SW 1271 (cell line): ENCODE data around the gene CARF.
"Not testable (repeated sequence)": the region's sequence is repeated elsewhere in the genome, so short reads cannot be mapped to it uniquely, and the experiment has no call there.

Source experiments
- DNase-seq, 2 experiments: peaks; one replicate each; lab custom pipeline; 2025; lab: John Stamatoyannopoulos, UW

CARF gene

DNA sequence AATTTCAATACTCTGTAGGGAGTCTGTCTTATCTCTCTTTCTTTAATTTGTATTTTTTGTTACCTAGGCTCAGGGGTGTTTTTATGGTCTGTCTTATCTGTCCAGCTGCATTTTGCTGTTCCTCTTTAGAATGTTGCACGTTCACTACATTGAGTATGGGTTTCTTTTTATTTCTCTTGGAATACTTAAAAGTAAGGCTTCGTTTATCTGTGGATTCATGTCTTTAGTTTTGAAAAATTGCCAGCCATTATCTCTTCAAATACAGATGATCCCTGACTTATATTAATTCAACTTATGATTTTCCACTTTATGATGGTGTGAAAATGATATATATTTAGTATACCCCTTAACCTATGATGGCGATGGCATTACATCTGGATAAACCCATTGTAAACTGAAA lies 26.9 kb downstream of the CARF start:
- no peak for DNase-seq

DNA sequence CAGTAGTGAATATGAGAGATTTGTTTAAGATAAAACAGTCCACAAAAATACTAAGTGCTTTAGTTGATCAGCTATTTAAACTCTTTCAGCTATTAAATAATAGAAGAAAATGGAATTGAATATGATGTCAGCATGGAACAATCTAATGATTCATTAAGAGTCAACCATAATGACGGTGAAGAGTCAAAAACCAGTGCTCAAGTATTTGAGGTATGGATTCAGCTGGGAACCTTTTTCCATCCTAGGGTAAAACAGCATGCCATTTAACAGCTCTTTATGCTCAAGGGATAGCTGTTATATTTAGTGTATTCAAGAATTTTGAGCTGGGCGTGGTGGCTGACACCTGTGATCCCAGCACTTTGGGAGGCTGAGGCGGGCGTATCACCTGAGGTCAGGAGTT lies 29.7 kb downstream of the CARF start:
- DNase-seq: no peak

DNA sequence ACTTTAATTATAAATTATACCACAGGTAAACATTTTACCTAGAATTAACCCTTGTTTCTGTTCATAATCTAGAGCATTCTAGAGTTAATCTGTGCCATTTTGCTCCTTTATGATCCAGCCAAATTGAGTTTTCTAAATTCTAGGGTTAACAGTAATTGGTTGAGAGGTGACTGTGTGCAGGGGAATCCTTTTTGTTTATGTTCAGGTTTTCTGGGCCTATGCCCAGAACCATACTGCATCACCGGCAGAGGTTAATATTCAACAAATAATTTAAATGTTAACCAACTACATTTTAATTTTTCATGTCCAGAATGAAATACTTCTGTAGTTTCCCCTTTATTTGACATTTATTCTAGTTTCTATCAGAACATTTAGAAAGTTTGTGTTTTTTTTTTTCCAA lies 32.3 kb downstream of the CARF start:
- DNase-seq: no peak

DNA sequence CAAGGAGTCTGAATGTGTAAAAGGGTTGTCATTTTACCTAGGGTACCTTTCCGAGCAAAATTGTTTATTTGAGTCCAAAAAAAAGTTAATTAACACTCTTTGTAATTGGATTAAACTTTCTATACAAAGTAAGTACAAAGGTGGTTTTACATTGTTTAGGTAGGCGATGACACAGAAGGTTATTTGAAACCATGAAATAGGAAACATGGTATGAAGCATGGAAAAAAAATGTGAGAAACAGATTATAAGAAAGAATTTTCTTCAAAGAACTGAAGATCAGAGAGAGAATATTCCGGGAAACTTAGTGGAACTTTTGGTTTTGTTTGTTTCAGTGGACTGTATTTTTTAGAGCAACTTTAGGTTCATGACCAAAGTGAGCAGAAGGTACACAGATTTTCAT lies 32.7 kb downstream of the CARF start:
- no peak for DNase-seq

DNA sequence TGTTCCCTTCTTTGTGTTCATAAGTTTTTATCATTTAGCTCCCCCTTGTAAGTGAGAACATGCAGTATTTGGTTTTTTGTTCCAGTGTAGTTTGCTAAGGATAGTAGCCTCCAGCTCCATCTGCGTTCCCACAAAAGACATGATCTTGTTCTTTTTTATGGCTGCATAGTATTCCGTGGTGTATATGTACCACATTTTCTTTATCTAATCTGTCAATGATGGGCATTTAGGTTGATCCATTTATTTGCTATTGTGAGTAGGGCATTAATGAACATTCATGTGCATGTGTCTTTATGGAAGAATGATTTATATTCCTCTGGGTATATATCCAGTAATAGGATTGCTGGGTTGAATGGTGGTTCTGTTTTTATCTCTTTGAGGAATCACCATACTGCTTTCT lies 33.4 kb downstream of the CARF start:
- DNase-seq: no peak

DNA sequence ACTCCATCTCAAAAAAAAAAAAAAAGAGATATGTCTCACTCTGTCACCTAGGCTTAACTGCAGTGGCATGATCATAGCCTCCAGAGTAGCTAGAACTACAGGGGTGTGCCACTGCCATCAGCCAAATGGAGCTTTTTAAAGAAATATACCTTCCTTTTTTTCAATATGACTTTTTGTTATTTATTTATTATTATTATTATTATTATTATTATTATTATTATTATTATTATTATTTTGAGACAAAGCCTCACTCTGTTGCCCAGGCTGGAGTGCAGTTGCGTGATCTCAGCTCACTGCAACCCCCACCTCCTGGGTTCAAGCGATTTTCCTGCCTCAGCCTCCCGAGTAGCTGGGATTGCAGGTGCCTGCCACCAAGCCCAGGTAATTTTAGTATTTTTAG lies 37.3 kb downstream of the CARF start:
- DNase-seq: not testable (repeated sequence)

DNA sequence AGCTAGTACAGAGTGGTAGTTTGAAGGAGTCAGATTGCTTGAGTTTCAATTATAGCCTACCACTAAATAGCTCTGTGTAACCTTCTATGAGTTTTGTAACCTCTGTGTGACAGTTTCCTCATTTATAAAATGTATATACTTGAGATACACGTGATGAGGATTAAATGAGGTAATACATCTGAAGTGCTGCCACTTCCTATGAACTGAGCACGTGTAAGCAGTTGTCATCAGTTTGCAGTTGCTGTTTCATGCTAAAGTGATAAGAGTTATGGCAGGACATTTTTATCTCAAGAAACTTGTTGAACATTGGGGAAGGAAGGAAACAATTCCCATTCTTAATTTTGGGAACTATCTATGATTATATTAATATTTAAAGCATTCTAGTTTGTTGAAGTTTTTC lies 38.5 kb downstream of the CARF start:
- no peak for DNase-seq

DNA sequence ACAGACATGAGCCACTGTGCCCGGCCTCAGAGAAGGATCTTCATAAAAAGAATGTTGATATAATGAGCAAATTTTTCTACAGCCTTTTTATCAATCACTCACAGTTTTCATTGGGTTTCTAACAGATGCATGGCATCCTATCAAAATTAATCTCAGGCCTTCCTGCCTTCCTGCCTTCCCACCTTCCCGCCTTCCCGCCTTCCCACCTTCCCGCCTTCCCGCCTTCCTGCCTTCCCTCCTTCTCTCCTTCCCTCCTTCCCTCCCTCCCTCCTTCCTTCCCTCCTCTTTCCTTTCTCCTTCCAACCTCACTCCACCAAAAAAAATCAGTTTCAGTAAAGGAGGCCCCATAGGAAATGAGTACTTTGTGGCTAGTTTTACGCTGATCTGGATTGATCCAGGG lies 48.4 kb downstream of the CARF start:
- no peak for DNase-seq

DNA sequence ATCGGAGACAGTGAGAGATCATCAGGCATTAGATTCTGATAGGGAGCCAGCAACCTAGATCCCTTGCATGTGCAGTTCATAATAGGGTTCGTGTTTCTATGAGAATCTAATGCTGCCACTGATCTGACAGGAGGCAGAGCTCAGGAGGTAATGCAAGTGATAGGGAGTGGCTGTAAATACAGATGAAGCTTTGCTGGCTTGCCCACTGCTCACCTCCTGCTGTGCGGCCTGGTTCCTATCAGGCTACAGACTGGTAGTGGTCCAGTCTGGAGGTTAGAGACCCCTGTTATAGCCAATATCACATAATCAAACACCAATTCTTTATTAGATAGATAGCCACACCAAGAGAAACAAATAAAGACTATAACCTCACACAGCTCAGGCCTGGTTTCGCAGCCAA lies 51.6 kb downstream of the CARF start:
- DNase-seq: no peak

DNA sequence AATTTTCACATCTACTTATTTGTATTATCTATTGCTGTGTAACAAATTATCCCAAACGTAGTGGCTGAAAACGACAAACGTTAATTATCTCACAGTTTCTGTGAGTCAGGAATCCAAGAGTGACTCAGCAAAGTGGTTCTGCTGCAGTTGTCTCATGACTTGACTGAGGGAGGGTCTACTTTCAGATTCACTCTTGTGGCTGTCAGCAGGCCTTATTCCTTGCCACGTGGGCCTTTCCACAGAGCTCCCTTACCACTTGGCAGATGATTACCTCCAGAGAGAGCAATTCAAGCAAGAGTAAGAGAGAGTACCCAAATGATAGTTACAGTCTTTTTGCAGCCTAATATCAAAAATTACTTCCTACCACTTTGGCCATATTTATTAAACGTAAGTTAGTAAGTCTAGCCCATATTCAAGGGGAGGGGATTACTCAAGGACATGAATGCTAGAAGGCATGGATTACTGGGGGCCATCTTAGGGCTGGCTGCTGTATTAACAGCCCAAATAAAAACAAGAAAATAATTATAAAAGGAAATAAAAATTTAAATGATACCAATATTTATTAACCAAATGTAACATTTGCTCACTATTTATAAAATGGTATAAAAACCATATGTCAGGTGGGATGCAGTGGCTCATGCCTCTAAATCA lies 53.9 kb downstream of the CARF start:
- DNase-seq: no peak

DNA sequence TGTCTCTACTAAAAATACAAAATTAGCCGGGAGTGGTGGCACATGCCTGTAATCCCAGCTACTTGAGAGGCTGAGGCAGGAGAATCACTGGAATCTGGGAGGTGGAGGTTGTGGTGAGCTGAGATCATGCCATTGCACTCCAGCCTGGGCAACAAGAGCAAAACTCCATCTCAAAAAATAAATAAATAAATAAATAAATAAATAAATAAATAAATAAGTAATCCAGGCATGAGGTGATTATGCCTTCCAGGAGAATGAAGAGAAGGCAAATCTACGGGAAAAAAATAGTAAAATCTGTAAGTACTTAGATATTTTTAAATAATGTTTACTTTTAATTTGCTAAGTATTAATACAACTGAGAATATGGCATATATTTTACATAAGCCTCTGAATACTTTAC lies 57.3 kb downstream of the CARF start:
- DNase-seq: not testable (repeated sequence)

DNA sequence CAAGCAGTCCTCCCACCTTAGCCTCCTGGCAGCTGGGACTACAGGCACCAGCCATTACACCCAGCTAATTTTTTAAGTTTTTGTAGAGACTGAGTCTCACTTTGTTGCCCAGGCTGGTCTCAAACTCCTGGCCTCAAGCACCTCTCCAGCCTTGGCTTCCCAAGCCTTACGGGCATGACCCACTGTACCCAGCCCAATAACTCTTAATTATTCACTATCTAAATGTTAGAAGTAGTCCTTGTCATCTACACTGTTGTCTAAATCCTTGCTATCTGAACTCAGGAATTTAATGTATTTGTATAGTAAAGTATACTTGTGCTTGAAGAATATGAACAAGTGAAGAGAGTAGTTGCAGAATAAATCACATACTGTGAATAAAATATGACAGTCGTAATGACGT lies 64.7 kb downstream of the CARF start:
- no peak for DNase-seq

DNA sequence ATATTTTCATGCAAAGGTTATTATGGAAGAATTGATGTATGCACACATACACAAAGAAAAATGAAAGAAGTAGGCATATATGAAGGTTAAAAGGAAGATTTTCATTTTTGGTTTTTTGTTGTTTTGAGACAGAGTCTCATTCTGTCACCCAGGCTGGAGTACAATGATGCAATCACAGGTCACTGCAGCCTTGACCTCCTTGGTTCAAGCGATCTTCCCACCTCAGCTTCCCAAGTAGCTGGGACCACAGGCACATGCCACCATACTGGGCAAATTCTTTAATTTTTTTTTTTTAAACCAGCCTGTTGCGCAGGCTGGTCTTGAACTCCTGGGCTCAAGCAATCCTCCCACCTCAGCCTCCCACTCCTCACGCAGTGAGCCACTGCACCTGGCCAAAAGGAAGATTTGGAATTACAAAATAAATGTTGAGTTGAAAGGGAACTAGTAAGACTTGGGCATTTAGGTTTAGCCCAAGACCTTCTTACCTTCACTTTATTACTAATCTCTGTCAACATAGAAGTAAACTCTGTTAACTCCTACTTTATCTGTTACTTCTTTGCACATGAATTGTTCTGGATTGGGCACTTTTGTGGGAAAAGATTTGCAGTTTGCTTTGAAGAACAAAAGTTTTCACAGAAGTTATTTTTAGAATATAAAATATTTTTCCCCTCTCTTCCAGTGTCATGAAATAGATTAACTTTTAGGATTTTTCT lies 70.9 kb downstream of the CARF start:
- no peak for DNase-seq

DNA sequence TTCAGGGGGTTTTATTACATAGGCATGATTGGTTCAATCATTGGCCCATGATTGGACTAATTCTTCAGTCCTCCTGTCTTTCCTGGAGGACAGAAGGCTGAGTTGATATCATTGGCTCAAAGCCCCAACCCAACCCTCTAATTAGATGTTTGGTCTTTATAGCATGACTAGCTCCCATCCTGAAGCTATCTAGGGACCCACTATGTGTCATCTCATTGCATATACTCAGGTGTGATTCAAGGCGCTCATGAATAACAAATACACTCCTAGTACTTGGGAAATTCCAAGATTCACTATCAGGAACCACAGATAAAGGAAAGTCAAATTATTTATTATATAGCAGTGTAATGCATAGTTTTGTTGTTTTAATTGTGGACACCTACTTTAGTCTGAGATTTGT lies 77.7 kb downstream of the CARF start:
- no peak for DNase-seq

DNA sequence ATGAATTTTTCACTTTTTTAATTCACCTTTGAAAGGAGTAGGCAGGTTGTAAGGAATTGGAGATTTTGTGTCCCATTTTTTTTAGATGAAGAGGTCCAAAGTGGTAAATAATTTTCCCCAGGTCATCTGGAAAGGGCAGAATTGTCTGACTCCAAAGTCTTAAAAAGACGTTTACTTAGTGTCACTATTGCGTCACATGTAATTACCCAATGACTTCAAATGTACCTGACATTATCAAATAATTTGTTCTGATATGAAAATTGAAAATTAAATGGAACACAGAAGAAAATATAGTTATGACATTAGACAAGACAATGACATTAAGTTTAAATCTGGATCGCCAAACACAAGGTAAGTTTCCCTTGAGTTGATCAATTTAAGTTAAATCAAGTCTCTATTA lies 78.4 kb downstream of the CARF start:
- no peak for DNase-seq

DNA sequence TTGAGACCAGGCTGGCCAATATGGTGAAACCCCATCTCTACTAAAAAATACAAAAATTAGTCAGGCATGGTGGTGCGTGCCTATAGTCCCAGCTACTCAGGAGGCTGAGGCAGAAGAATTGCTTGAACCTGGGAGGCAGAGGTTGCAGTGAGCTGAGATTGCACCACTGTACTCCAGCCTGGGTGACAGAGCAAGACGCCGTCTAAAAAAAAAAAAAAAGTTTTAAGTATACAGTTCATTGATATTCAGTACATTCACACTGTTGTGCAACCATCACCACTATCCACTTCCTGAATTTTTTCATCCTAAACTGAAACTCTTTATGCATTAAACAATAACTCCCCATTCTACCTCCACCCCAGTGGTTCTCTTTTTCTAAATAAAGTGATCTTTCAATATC lies 85.0 kb downstream of the CARF start:
- not testable (repeated sequence) for DNase-seq

DNA sequence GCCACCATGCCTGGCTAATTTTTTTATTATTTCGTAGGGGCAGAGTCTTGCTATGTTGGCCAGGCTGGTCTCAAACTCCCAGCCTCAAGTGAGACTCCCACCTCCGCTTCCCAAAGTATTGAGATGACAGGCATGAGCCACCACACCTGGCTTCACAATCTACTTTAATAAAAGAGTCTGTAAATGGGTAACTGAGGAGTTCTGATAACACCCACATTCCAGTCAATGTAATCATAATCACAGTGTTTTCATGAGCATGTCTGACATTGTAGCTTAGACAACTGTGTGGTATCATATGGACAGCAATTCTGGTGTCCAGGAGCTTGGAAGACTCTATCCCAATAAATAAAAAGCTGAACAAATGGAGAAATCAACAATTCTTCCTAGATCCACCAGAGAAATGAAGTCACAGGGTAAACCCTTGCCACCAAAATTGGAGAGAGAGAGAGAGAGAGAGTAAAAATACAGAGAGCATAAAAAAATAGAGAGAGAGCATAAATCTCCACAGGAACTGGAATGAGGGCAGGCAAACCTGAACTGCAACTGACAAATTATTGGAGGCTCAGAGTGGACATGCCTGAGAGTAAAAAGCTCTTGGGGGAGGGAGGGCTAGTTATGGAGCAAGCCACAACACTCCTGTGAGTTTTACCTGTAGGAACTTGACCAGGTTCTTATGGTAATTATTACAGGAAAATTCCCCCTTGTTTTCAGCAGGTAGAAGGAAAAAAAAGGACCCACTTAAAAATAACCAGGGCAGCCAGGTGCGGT lies 90.2 kb downstream of the CARF start:
- no peak for DNase-seq

DNA sequence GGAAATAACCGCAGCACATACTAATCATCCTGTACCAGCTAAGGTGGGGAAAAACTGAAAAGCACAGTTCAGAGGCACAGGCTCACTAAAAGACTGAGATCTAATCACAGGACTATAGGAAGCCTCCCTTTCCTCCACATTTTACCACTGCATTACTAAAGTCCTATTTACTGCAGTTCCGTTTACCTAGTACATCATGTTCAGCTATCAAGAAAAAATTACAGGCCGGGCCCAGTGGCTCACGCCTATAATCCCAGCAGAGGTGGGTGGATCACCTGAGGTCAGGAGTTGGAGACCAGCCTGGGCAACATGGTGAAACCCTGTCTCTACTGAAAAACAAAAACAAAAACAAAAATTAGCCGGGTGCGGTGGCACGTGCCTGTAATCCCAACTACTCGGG lies 91.6 kb downstream of the CARF start:
- DNase-seq: no peak

DNA sequence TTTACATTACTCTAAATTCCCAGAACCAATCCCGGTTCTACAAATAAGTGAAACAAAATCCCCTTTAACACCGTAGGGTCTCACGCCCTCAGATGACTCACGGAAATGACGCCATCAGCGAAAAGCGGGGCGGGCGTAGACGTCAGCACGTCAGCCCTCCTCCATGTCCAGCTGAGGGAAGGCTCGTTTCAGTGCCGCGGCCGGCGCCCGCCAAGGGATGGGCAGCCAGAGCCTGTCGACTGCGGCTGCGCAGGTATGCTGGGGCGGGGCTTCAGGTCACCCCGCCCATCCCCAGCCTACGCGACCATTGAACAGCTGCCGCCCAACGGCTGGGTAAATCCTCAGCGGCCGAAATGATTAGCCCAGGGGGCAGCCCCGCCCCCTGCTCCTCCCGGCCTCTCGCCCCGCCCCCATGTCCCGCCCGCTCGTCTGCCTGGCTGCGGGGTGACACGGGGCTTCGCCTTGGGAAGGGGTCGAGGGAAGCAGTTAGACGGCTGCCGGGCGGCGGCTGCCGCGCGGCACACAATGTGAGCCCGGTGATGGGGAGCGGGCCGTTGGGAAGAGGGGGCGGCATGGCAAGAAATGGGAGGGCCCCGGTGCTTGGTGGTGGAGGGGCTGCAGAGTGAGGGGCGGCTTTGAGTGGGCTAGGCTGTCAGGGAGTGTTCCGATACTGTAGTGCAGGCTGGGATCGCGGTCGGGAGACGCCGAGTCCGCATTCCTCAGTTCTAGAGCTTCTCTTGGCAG lies 102.6 kb downstream of the CARF start, which contains the start of gene NBEAL1:
NBEAL1 (plus strand) TSS at position 420 of the 744 bp plus-strand sequence. CDS start 1,510 bp downstream, outside the sequence.
- peak; percentile 84 to 95 for DNase-seq

DNA sequence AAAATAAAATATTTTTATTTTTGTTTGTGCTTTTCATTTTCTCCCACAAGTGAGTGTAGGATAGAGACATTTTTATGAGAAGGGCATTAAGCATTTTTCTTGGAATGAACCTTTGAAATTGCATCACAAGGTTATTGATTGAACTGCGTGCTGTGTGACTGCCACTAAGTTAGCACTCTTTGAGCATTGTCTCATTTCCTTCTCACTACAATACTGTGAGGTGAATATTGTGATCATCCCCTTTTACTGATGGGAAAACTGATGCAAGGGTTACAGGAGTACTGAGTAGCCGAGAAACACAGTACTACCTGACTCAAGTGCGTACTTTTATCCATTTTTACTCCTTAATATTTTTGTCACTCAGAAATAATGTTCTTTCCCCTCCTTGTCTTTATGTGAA lies 104.6 kb downstream of the CARF start:
- no peak for DNase-seq

DNA sequence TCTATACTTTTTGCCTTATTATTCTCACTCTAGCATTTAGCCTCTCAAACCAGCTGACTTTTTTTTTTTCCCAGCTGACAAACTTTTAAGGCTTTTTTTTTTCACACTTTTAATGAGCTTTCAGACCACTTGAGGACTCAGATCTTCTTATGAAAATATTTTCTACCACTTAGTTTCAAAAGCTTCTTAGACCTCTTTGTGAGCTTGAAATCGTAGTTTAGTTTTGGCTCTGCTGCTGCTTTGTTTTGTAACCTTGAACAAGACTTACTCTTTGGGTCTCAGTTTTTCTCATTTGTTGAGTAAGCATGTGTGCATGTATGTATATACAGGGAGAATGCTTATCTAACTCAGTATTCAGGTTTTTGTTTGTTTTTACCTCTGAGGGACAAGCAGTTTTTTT lies 106.1 kb downstream of the CARF start:
- no peak for DNase-seq

DNA sequence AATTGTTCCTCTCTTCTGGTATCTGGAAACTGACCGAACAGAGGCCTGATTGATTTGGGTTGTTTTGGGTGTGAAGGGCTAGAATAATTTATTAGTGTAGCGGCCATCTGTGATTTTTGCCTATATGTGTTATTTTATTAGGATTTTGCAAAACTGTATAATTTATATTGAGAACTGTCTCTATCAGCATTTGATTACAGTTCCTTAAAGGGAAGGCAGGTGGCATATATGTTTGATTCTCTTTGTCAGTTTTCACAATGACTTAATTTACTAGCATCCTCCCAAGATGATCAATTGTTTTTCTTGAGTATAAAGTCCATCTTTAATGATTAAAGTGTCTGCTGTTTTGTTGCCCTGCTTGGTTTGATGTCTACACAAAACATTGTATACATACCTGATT lies 107.1 kb downstream of the CARF start:
- DNase-seq: no peak
